ENCODE data around the gene DLG5. TPM values are rescaled to one million over a fixed set of nuclear protein-coding genes. Genes with fewer than 3 reads are reported as not detected.

The DLG5 gene
- total and polyA plus RNA-seq, 9 of the 15 experiments (the other 6 are each of a cell fraction or from before 2014, with no cell fraction given) = 1.4 to 26.8 (median 11.2) TPM

DNA sequence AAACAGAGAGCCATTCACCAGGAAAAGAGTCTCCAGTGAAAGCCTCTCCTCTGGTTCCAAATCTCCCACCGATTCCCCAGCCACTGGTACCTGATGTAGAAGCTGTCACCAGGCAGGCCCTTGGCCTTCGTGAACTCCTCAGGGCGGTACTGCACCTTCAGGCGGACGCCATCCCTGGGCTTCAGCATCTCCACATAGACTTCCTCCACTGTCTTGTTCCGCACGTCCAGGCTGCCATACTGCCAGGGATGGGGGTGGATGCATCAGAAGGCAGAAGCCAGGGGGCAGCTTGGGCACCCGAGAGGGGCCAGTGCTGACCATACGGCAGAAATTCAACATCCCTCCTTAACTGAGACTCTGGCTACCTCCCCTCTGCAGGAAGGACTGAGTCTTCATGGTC is 118.8 kb downstream of the DLG5 start:
- no TSS peak for BruUV-seq (replicated peaks)
- 87% methylated on average over 7 of the region's 9 CpGs for WGBS (ENCODE audit: insufficient coverage, low coverage, missing lambda C conversion rate)
- no peak for FAIRE-seq
- CTCF ChIA-PET (ENCODE audit: low intra/inter-chr PET ratio) = no interaction called here
- Histone ChIP-seq H3K27ac (ENCODE audit: extremely low read depth, low read depth, low read length) (no peak overlapping the region), H3K4me1 (replicated peaks in 1 of 2; ENCODE audit: control insufficient read depth in 2 of 2, insufficient read depth in 2 of 2, low read length in 2 of 2) (no peaks in the 10 kb centered on the region), H4K20me1 (replicated peaks; ENCODE audit: control insufficient read depth, insufficient read depth, low read length) (no peaks in the 10 kb centered on the region), H2AFZ (ENCODE audit: low read depth, low read length) (no peak overlapping the region), H3K9me1 (ENCODE audit: control insufficient read depth, insufficient read depth, low read length) (no peaks in the 10 kb centered on the region), H3K4me2 (ENCODE audit: insufficient read depth, low read length) (no peak overlapping the region), H3K9ac (ENCODE audit: insufficient read depth in 1 of 2, low read depth in 2 of 2, low read length in 2 of 2) (peak overlapping the region in 1 of 2 experiments; percentile 10; a peak in 1 of 4 replicates), H3K9me3 (replicated peaks; ENCODE audit: control insufficient read depth, insufficient read depth, low read depth, low read length) (no peaks in the 10 kb centered on the region), H3K79me2 (ENCODE audit: control insufficient read depth, insufficient read depth, low read length) (no peaks in the 10 kb centered on the region), H3K4me3 (no peak overlapping the region), H3K27me3 (ENCODE audit: control insufficient read depth in 2 of 2, insufficient read depth in 2 of 2, low read length in 2 of 2) (no peaks in the 10 kb centered on the region), H3K36me3 (ENCODE audit: control insufficient read depth, insufficient read depth, low read length) (peaks cover 85% of the 10 kb centered on the region)
- TF ChIP-seq ZNF551 (CRISPR knock-in tag; IDR thresholded peaks at IDR 0.05) (no peak), RBM15 (IDR thresholded peaks at IDR 0.05; ENCODE audit: insufficient read depth, low read length) (no peak), HDGF (IDR thresholded peaks at IDR 0.05) (no peak), ZNF717 (CRISPR knock-in tag; IDR thresholded peaks at IDR 0.05) (no peak), MAFF (IDR thresholded peaks at IDR 0.05; ENCODE audit: low read length) (no peak), NRF1 (conservative IDR thresholded peaks at IDR 0.05 in 1 of 2, IDR thresholded peaks at IDR 0.05 in 1 of 2) (no peak)
- TF ChIP-seq, protein P1, sequence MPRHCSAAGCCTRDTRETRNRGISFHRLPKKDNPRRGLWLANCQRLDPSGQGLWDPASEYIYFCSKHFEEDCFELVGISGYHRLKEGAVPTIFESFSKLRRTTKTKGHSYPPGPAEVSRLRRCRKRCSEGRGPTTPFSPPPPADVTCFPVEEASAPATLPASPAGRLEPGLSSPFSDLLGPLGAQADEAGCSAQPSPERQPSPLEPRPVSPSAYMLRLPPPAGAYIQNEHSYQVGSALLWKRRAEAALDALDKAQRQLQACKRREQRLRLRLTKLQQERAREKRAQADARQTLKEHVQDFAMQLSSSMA (CRISPR knock-in tag; IDR thresholded peaks at IDR 0.05) = no peak
- intact Hi-C loops (cut with micrococcal nuclease) = no loop called here
- in situ Hi-C loops (cut with MboI) = no loop called here
- ATAC-seq = no peak
- no peak for DNase-seq (ENCODE audit: extremely low read depth in 1 of 4, low spot score in 3 of 4)
- POLR2A ChIA-PET = no interaction called here
